ENCODE measurements around the gene EIF4ENIF1. TPM values are rescaled to one million over a fixed set of nuclear protein-coding genes. Genes with fewer than 3 reads are reported as not detected.

Gene EIF4ENIF1
- total RNA-seq, 1 experiment from 2014 or later: 36.3 TPM

- Histone ChIP-seq H3K23me2 (ENCODE audit: insufficient read length, low read depth, low read length, poor library complexity, severe bottlenecking) (no peaks in the 10 kb centered on the region), H3K27ac (ENCODE audit: insufficient read length, low read depth, low read length) (no peak overlapping the region), H4K20me1 (ENCODE audit: control insufficient read depth, insufficient read depth, insufficient read length) (no peaks in the 10 kb centered on the region), H2AFZ (ENCODE audit: low read length) (no peak overlapping the region), H2BK15ac (ENCODE audit: low read depth, low read length) (no peak overlapping the region), H2AK5ac (ENCODE audit: insufficient read length, low read length) (no peak overlapping the region), H4K8ac (replicated peaks; ENCODE audit: insufficient read length, low read depth, low read length) (no peak overlapping the region), H3K79me2 (ENCODE audit: insufficient read depth, low read length) (no peaks in the 10 kb centered on the region), H3K79me1 (ENCODE audit: insufficient read depth, low read depth, low read length, poor library complexity, severe bottlenecking) (peaks cover 2% of the 10 kb centered on the region), H3T11ph (ENCODE audit: low read length) (no peak overlapping the region), H3K23ac (ENCODE audit: insufficient read length, low read depth, low read length) (no peak overlapping the region), H3K4ac (ENCODE audit: low read depth, low read length) (no peak overlapping the region), H2BK12ac (ENCODE audit: insufficient read length, low read depth, low read length) (no peak overlapping the region), H3K9me3 (ENCODE audit: control insufficient read depth, low read depth, low read length) (no peaks in the 10 kb centered on the region), H3K9ac (ENCODE audit: extremely low read depth, insufficient read length, low read length) (no peak overlapping the region), H3K56ac (ENCODE audit: insufficient read length, low read depth, low read length) (no peak overlapping the region), H4K91ac (ENCODE audit: insufficient read length, low read depth, low read length) (no peak overlapping the region), H4K5ac (ENCODE audit: insufficient read length, low read depth, low read length) (no peak overlapping the region), H3K27me3 (ENCODE audit: insufficient read depth, low read length) (no peaks in the 10 kb centered on the region), H2BK20ac (ENCODE audit: low read depth, low read length, poor library complexity, severe bottlenecking) (no peak overlapping the region), H3K4me1 (ENCODE audit: insufficient read depth, low read length) (no peaks in the 10 kb centered on the region), H3K18ac (ENCODE audit: insufficient read length, low read depth, low read length) (no peak overlapping the region), H3K14ac (ENCODE audit: insufficient read depth, low read length) (no peak overlapping the region), H3K4me2 (ENCODE audit: insufficient read depth, insufficient read length, low read length) (no peak overlapping the region), H2BK5ac (ENCODE audit: insufficient read length, low read length) (no peak overlapping the region), H2BK120ac (ENCODE audit: low read depth, low read length, poor library complexity, severe bottlenecking) (no peak overlapping the region)
- DNase-seq: no peak
- Mint-ChIP-seq H3K27me3 (ENCODE audit: low read depth) (no peaks in the 10 kb centered on the region), H3K4me1 (no peaks in the 10 kb centered on the region), H3K27ac (no peak overlapping the region), H3K4me3 (no peak overlapping the region), H3K36me3 (ENCODE audit: insufficient read depth in 1 of 3, low read depth in 3 of 3) (peaks cover 16 to 40% (median 19%) of the 10 kb centered on the region in 3 experiments), H3K9me3 (no peaks in the 10 kb centered on the region)
- TF ChIP-seq CTCF (conservative IDR thresholded peaks at IDR 0.05): no peak
- no CpG with 5 or more reads among the region's 2 CpGs for WGBS (ENCODE audit: extremely low coverage, insufficient read length, low lambda C conversion rate)
Observed at GRCh38 chr22:31474743-31475142, 14.9 kb downstream of the EIF4ENIF1 start.

Measured in H9 (cell line).